IMR-90 (cell line): ENCODE results near the gene TNFRSF1B. TPM values are rescaled to one million over a fixed set of nuclear protein-coding genes. Genes with fewer than 3 reads are reported as not detected.

Source experiments
- ATAC-seq: fragments of 200-7000 bp; cut with Tn5 transposase; 2 replicates; pipeline ENCODE4 v1.9.1; 2020; ENCODE audit warnings: low read depth, mild to moderate bottlenecking, moderate library complexity
- BruUV-seq: library from RNA; stranded (reverse); fragments of 400-500 nt; replicated peaks from 2 replicates; lab custom pipeline; 2021; lab: Mats Ljungman, UMichigan
- CTCF ChIA-PET: fragments of 300-600 bp; formaldehyde crosslinking; extraction: SDS; loops from one replicate; lab custom pipeline; 2021; ENCODE audit warnings: antibody characterized with exemption; lab: Yijun Ruan, JAX
- POLR2A ChIA-PET: fragments of 300-600 bp; sonication (Branson Sonifier 250); formaldehyde crosslinking; loops from one replicate; lab custom pipeline; 2022; ENCODE audit warnings: antibody characterized with exemption; ENCODE audit not compliant: unreplicated experiment; lab: Charles Lee
- DNase-seq: peaks from one replicate; pipeline ENCODE4 v3.0.0; 2013
- H2AFZ ChIP-seq: replicated peaks from 2 replicates; pipeline ENCODE3; 2013; ENCODE audit warnings: low read length, mild to moderate bottlenecking; ENCODE audit not compliant: poor library complexity
- H2AK5ac ChIP-seq: 2 replicates; pipeline ENCODE4 v1.6.1; 2013; ENCODE audit warnings: low read depth, low read length, inconsistent platforms
- H2AK9ac ChIP-seq: replicated peaks from 2 replicates; pipeline ENCODE3; 2013; ENCODE audit warnings: mild to moderate bottlenecking, low read depth, low read length, moderate library complexity; ENCODE audit not compliant: poor library complexity
- H2BK120ac ChIP-seq: 2 replicates; pipeline ENCODE4 v1.6.1; 2013; ENCODE audit warnings: low read depth, low read length, inconsistent platforms
- H2BK15ac ChIP-seq: 3 replicates; pipeline ENCODE4 v1.6.1; 2013; ENCODE audit warnings: low read depth, low read length, inconsistent platforms
- H2BK20ac ChIP-seq: 2 replicates; pipeline ENCODE4 v1.6.1; 2013; ENCODE audit warnings: low read depth, mild to moderate bottlenecking, inconsistent platforms, low read length, moderate library complexity
- H2BK5ac ChIP-seq: 2 replicates; pipeline ENCODE4 v1.6.1; 2013; ENCODE audit warnings: mild to moderate bottlenecking, low read depth, low read length, inconsistent platforms; ENCODE audit not compliant: poor library complexity, severe bottlenecking
- H3K14ac ChIP-seq: replicated peaks from 2 replicates; pipeline ENCODE4 v1.6.1; 2013; ENCODE audit warnings: low read depth, low read length, inconsistent platforms
- H3K18ac ChIP-seq: 2 replicates; pipeline ENCODE4 v1.6.1; 2013; ENCODE audit warnings: low read depth, low read length, control low read depth
- H3K23ac ChIP-seq: 2 replicates; pipeline ENCODE4 v1.6.1; 2013; ENCODE audit warnings: low read depth, low read length, inconsistent platforms
- H3K27ac ChIP-seq: 2 replicates; pipeline ENCODE4 v1.5.1; 2013; ENCODE audit warnings: mild to moderate bottlenecking, control low read depth, low read length; ENCODE audit not compliant: insufficient read depth
- H3K27me3 ChIP-seq: 2 replicates; pipeline ENCODE4 v1.6.1; 2013; ENCODE audit warnings: low read length; ENCODE audit not compliant: control insufficient read depth, insufficient read depth
- H3K36me3 ChIP-seq: 2 replicates; pipeline ENCODE4 v1.6.1; 2013; ENCODE audit warnings: low read length, mixed read lengths; ENCODE audit not compliant: control insufficient read depth, insufficient read depth
- H3K4ac ChIP-seq: 2 replicates; pipeline ENCODE4 v1.6.1; 2013; ENCODE audit warnings: low read depth, low read length, inconsistent platforms
- H3K4me1 ChIP-seq: 2 replicates; pipeline ENCODE4 v1.6.1; 2013; ENCODE audit warnings: low read length, mixed read lengths; ENCODE audit not compliant: control insufficient read depth, insufficient read depth
- H3K4me2 ChIP-seq: 2 replicates; pipeline ENCODE4 v1.6.1; 2013; ENCODE audit warnings: low read depth, mild to moderate bottlenecking, control low read depth, low read length, moderate library complexity
- H3K4me3 ChIP-seq: 2 replicates; pipeline ENCODE4 v1.5.1; 2013; ENCODE audit warnings: low read depth, mild to moderate bottlenecking, control low read depth, low read length, moderate library complexity; ENCODE audit not compliant: insufficient read depth
- H3K56ac ChIP-seq: 2 replicates; pipeline ENCODE4 v1.6.1; 2013; ENCODE audit warnings: low read length, inconsistent platforms; ENCODE audit not compliant: insufficient read depth; ENCODE audit errors: extremely low read depth
- H3K79me1 ChIP-seq, 2 experiments: 2 replicates each; pipeline ENCODE4 v1.6.1; 2013; ENCODE audit warnings: low read length in 2 of 2, inconsistent platforms in 1 of 2, low read depth in 1 of 2
- H3K9ac ChIP-seq: 2 replicates; pipeline ENCODE4 v1.6.1; 2013; ENCODE audit warnings: low read depth, low read length, control low read depth
- H3K9me1 ChIP-seq: 2 replicates; pipeline ENCODE4 v1.6.1; 2013; ENCODE audit warnings: low read length, inconsistent platforms; ENCODE audit not compliant: insufficient read depth
- H3K9me3 ChIP-seq: 2 replicates; pipeline ENCODE4 v1.6.1; 2013; ENCODE audit warnings: low read length; ENCODE audit not compliant: control insufficient read depth, insufficient read depth
- H4K20me1 ChIP-seq: 2 replicates; pipeline ENCODE4 v1.6.1; 2013; ENCODE audit warnings: low read length, inconsistent platforms; ENCODE audit not compliant: insufficient read depth
- H4K5ac ChIP-seq: 2 replicates; pipeline ENCODE4 v1.6.1; 2013; ENCODE audit warnings: mild to moderate bottlenecking, low read depth, low read length, control low read depth
- H4K8ac ChIP-seq, 2 experiments: 2 replicates each; pipeline ENCODE4 v1.6.1; 2013; ENCODE audit warnings: low read depth in 2 of 2, low read length in 2 of 2, control low read depth in 1 of 2, inconsistent platforms in 1 of 2
- H4K91ac ChIP-seq: 2 replicates; pipeline ENCODE4 v1.6.1; 2013; ENCODE audit warnings: low read depth, low read length, inconsistent platforms; ENCODE audit not compliant: insufficient read depth
- MAZ ChIP-seq: IDR thresholded peaks from 2 replicates; pipeline ENCODE4 v1.6.1; 2012; ENCODE audit warnings: low read depth, mild to moderate bottlenecking, low read length, improper control_type of control experiment, moderate library complexity, borderline replicate concordance
- POLR2A ChIP-seq: IDR thresholded peaks from 2 replicates; pipeline ENCODE4 v1.6.1; 2012; ENCODE audit warnings: mild to moderate bottlenecking, low read depth, low read length
- WGBS, 2 experiments: methylation state at CpG; one replicate each; pipeline versions ENCODE4 v1.1.5 to v1.1.7; 2013; ENCODE audit warnings: missing lambda C conversion rate in 2 of 2; ENCODE audit not compliant: insufficient read length in 1 of 2; ENCODE audit errors: extremely low coverage in 2 of 2; 5-methylcytosine and 5-hydroxymethylcytosine counted together
- dilution Hi-C: fragments of 300-500 bp; cut with HindIII; formaldehyde crosslinking; loops from one replicate; pipeline ENCODE4 v1.14.3; 2018; ENCODE audit warnings: low sequenced_read_pairs; ENCODE audit not compliant: unreplicated experiment
- in situ Hi-C: fragments of 300-500 bp; cut with MboI; formaldehyde crosslinking; loops from 3 replicates; pipeline ENCODE4 v1.14.3; 2019; ENCODE audit warnings: low sequenced_read_pairs, inconsistent platforms, mixed read lengths
- intact Hi-C: fragments of 100-400 bp; cut with micrococcal nuclease; formaldehyde crosslinking; loops from 2 replicates; pipeline ENCODE4 v1.10.0; 2022
- polyA plus RNA-seq, 3 experiments: library from polyadenylated mRNA; depleted of rRNA; stranded (reverse); fragments of >200 nt; gene quantifications; 2 replicates each; pipeline ENCODE4 v1.2.3, GENCODE V29; 2012; ENCODE audit warnings: low replicate concordance in 1 of 3
- total RNA-seq: library from RNA; depleted of rRNA; stranded (reverse); fragments of >200 nt; gene quantifications from 2 replicates; pipeline ENCODE4 v1.2.3, GENCODE V29; 2012

TNFRSF1B gene
- total and polyA plus RNA-seq, 2 of the 4 experiments (the other 2 are of a cell fraction): 4.3 to 8.9 TPM

DNA sequence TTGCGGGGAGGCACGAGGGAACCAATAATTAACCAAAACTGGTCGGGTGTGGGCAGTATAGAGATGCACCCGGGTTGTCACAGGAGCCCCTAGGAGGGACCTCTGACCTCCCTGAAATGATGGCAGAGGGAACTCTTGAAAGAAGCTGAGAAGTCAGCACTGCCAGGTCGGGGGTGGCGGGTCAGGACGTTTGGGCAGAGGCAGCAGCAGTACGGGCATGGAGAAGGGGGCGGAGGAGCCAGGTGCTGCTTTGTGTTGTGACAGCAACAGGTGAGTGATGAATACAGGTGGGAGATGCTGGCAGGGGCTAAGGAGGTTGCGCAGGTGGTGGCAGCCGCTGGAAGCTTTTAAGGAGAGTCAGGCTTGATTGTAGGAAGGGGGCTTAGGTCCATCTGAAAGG is 11.7 kb downstream of the TNFRSF1B start:
- Histone ChIP-seq H2BK5ac (peak overlapping the region; percentile 64), H2BK120ac (peak overlapping the region; percentile 69), H3K79me1 (peaks cover 0 to 13% of the 10 kb centered on the region in 2 experiments; a peak in 1 of 4 replicates), H3K27me3 (no peaks in the 10 kb centered on the region), H4K20me1 (no peaks in the 10 kb centered on the region), H2AK9ac (peak overlapping the region; percentile 83), H2BK15ac (peak overlapping the region; percentile 83; the same call in 2 of the 3 replicates), H3K14ac (peak overlapping the region; percentile 51), H3K4ac (peak overlapping the region; percentile 93), H4K8ac (peak overlapping the region; percentile 68 to 85), H3K4me1 (peaks cover 34% of the 10 kb centered on the region), H3K23ac (0 out of 2 replicates have a peak overlapping the region, but pooled peaks have one; percentile 44), H3K18ac (peak overlapping the region; percentile 52), H3K4me2 (no peak overlapping the region), H3K4me3 (no peak overlapping the region), H4K91ac (peak overlapping the region; percentile 80), H3K9ac (0 out of 2 replicates have a peak overlapping the region, but pooled peaks have one; percentile 3), H4K5ac (peak overlapping the region; percentile 44), H3K36me3 (no peaks in the 10 kb centered on the region), H2BK20ac (peak overlapping the region; percentile 85), H2AFZ (peak overlapping the region; percentile 85), H3K56ac (peak overlapping the region; percentile 25; the same call in 1 of the 2 replicates), H2AK5ac (peak overlapping the region; percentile 96), H3K27ac (peak overlapping the region; percentile 34), H3K9me1 (peaks cover 11% of the 10 kb centered on the region), H3K9me3 (no peaks in the 10 kb centered on the region)
- 63% methylated on average over 7 of the region's 11 CpGs; no CpG with 5 or more reads in 1 of the 2 experiments for WGBS, 2 experiments
- DNase-seq: no peak
- no peak for TF ChIP-seq MAZ
- TF ChIP-seq POLR2A: peak; percentile 36; the same call in 1 of the 2 replicates
- in situ Hi-C loops (no loop called here), intact Hi-C loops (no loop called here), dilution Hi-C loops (no loop called here)
- BruUV-seq: no TSS peak
- peak; percentile 2; the same call in 1 of the 2 replicates for ATAC-seq
- ChIA-PET POLR2A (no interaction called here), CTCF (interaction anchor here (1.1 to 1.3 kb wide), 2 partner anchors 54 to 442 kb away, joined by 3 read pairs; no protein-coding TSS in a partner anchor)
